ENCODE measurements around the gene POLR1H.

Gene POLR1H

GRCh38 chr6:30062471-30063178 is 1.6 kb downstream of the POLR1H start:
- DNase-seq (ENCODE audit: low spot score): no peak

GRCh38 chr6:30063315-30063714 is 2.2 kb downstream of the POLR1H start:
- no peak for DNase-seq (ENCODE audit: low spot score)

- no peak for DNase-seq (ENCODE audit: low spot score)
These were observed 5.0 kb downstream of the POLR1H start for GRCh38 chr6:30066082-30066481.

DNA sequence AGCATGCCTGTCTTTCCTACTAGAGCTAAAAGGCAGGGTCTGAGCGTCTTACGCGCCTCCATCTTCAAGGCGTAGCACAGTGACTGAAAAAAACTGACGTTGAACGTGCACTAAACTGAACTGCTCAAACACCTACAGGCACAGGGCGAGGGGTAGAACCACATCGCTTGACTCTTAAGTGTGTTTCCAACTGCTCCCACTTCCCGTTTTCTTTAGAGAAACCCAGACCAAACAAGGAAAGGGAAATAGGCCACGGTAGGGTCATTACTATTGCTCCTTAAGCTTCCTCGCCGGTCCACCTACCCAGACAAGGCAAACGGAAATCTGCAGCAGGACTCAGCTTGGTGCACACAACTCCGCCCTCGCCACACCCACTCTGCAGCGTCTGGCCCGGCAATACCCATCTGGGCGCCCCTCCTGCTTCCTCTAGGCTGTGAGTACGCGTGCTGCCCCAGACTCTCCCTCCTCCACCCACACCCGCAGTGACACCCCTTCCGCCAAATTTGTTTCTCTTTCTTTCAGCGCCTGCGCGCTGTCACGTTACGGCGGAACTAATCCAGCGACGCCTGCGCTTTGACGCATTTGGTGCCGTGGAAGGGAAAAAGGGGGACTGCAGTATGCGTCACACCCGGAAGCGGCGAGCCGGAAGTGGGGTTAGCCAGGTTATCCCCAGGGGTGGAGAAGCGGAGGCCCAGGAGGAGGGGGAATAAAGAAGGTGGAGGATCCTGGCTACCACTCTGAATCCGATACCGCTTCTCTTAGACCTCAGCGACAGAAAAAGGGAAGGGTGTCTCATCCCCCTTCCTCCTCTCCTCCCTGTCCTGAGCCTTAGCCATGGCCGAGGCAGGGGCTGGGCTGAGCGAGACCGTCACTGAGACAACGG is 5.8 kb downstream of the POLR1H start, which contains the start of gene PPP1R11:
PPP1R11 (plus strand) TSS at position 622 of the 883 bp plus-strand sequence; CDS start at position 835, 213 bp downstream.
- peak; percentile 94 for DNase-seq (ENCODE audit: low spot score)

- peak; percentile 78 for DNase-seq (ENCODE audit: low spot score)
These were observed 6.5 kb downstream of the POLR1H start for GRCh38 chr6:30067460-30068139.

DNA sequence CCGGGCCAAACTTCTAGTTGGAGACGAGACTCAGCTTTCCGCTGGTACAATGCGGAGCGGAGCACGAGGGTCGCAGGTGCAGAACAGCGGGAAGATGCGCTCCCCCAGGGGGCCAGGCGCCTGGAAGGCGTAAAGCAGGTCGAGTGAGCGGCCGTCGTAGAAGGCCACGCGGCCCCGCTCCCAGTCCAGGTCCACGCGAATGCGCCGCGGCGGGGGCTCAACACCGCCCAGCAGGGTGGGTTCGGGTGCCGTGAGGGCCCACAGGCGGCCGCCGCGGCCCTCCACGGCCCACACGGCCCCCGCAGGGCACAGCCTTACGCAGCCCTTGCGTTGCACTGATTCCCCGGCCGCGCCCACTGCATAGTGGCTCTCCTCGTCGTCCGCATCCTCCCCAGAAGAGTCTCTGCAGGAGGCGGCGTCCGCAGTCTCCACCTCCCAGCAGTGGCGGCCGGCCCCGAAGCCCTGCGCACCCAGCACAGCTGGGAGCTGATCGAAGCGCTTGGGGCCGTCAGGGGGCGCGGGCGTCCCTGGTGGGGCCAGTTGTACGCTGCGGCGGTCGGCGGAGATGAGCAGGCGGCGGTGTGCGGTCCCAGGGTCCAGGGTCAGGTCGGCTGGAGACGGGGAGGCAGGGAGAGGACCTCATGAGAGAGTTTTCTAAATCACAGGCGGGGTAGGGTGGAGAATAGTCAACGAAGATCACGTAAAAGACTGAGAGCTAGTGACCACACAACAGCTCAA is 10.2 kb downstream of the POLR1H start:
- DNase-seq (ENCODE audit: low spot score): no peak

DNA sequence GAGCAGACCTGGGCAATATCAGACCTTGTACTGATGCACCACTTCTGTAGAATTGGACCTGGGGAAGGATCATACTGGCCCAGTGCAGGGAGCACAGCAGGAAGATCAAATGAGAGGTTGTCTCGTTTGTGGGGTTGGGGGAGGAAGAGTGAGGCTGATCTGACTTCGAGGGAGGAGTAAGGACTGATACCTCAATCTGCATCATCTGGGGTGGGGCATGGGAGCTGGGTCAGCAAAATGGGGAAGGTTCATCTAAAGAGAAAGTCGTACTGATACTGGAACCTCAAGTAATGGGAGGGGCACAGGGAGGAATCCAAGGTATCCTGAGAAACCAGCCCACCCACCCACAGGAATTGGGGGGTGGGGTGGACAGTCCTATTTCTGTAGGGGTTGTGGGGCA is 10.8 kb downstream of the POLR1H start:
- DNase-seq (ENCODE audit: low spot score): no peak

DNA sequence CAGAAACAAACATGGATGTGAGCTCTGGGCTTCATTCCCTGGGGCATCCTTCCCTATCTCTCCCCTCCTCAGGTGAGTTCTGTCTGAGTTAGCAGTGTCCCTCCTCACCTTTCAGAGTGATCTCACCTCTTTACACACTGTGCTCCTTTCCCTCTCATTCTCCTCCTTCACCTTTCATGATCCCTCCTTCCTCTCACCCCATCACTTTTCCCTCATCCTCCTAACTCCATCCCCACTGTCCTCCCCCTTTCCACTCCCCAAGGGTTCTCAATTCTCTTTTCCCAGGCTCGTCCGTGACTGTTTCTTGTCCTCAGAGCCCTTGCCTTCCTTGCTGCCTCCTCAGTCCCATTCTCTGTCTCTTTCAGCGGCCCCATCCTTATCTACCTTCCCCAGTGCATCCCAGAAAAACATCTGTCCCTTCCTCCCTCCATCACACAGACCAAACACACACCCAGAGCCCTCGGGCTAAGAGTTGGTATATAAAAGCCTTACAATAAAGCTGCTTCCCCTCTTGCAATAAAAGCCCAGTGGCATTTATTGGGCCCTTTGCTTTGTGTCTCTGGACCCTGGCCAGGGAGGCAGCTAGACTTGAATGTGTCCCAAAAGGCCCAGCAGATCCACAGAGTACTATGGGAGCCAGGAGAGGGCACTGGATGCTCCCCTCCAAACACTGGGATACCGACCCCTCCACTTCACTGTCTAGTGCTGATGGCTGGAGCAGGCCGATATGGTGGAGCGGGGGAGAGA is 12.6 kb downstream of the POLR1H start:
- DNase-seq (ENCODE audit: low spot score): no peak

GRCh38 chr6:30074331-30075093 is 13.4 kb downstream of the POLR1H start:
- DNase-seq (ENCODE audit: low spot score): no peak

- DNase-seq (ENCODE audit: low spot score): no peak
These were observed 14.2 kb downstream of the POLR1H start, which contains the start of gene RNF39 for GRCh38 chr6:30075094-30075789. Gene RNF39, minus strand, starts transcription at chr6:30075769. Its CDS starts 184 bp downstream, at chr6:30075585.

DNA sequence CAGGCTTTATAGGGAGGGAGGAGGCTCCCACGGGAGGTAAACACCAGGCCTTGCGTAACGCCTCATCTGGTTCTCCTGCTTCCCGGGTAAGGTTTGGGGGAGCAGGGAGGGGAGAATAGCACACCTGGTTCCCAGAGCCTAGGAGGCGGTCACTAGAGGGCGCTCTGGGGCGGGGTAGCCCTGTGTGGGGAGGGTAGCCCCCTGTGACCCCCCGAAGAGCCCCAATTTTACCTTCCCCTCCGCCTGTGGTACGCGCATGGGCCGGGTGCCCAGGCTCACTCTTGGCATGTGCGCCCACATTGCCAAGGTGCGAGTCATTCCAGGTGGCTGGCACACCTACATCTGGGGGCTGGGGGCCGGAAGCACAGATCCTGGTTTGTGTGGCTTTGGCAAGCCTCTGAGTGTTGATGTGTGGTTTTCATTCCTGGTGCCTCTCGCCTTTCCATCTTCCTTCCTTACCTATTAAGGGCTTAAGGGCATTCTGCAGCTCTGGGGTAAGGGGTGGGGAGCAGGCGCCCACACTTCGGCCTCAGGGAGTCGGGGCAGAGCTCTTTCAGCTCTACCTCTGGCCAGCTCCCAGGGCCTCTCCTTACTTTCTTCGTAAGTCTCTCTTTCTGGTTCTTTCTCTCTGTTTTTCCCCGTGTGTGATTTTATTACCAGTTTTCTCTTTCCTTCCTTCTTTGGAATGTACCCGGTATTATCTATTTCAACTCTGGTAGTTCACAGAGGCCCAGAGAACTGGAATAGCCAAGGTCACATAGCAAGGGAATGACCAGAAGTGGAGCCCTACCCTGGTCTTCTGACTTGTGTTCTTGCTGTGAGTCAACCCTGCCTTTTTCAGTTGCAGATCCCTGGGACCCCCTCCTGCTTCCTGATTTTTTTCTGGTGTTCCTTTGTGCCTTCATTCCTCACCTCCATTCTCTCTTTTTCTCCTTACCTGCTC is 15.0 kb downstream of the POLR1H start:
- no peak for DNase-seq (ENCODE audit: low spot score)

DNA sequence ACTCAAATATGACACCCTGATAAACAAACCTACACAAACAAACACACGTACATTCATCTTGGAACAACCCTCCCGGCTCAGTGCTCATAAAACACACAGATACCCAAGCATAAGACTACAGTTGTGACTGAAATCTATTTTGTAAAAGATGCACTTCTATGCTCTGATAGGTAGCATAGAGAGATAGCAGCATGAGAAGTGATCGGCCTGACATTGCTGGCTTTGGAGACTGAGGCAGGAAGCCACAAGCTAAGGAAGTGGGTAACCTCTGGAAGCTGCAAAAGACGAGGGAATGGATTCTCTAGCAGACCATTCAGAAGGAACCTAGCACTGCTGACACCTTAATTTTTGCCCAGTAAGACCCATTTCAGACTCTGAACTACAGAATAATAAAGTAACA is 16.2 kb downstream of the POLR1H start:
- DNase-seq (ENCODE audit: low spot score): no peak

DNA sequence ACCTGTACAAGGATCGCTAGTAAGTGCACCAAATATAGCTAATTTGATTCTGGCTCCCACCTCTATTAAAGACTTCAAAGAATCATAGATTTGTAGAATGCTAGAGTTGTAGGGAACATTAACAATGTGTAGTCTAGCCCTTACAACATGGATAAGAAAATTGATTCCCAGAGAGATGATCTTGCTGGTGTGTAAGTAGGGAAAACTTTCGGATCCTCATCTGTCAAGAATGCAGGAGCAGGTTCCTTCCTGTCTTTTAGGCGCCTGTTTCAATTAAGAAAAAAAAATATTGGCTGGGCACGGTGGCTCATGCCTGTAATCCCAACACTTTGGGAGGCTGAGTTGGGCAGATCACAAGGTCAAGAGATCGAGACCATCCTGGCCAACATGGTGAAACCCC is 26.8 kb downstream of the POLR1H start:
- no peak for DNase-seq (ENCODE audit: low spot score)

DNA sequence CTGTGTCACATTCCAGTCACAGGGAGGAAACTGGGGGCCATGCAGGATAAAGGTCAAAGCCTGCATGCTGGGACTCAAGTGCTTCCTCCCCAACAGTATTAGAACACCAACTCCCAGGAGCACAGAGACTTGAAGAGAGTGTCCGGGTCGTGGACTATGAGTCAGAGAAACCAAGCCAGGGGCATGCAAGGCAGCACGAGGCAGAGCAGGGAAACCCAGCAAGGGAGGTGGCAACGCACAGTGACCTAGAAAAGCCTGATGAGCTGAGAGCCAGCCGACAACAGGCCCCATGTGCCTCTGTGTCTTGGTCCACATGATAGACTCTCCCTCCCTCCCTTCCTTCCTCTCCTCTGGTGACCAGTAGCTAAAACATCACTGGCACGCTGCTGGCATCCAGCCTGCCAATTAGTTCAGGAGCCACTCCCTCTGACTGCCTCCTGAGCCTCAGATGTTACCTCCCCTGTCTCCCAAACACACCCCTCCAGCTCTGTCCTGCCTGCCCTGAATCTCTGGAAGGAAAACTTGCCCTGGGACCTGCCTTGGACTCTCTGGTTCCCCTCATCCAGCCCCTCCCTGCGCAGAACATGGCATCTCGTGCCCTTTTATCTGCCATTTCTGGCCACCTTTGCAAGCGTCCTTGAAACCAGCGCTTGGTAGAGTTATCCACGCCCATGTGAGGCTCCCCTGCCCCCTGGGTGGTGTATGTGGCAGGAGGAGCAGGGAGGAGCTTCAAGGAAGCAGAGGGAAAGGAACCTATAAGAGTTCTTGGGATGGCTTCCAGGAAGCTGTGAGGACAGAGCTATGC is 30.7 kb downstream of the POLR1H start:
- no peak for DNase-seq (ENCODE audit: low spot score)

DNA sequence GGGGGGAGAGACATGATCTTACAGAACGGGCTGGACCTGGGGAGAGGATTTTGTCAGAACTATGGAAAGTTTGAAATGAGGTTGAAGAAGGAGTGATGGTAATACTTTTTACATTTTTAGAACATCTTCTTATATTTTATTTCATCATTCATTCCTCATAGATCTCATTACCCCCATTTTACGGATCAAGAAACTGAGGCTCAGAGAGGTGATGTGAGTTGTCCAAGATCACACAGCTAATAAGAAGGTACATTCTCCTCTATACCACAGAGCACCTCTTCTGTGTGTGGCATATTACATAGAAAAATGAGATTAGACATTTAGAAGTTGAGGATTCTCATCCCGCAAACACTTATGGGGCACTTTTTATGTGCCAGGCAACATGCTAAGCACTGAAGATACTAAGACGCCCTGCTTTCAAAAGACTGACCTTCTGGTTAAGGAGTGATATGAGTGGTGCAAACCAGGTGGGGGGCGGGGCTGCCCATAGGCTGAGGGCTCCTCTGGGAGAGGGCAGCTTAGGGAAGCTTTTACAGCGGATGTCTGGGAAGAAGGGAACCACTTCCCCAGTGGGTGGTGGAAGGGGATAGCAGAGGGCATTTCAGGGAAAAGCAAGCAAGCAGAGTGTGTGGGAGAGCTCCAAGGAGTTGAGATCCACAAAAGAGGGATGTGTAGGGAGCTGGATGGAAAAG is 31.9 kb downstream of the POLR1H start:
- DNase-seq (ENCODE audit: low spot score): no peak

- no peak for DNase-seq (ENCODE audit: low spot score)
These were observed 33.0 kb downstream of the POLR1H start for GRCh38 chr6:30093951-30094661.
